ENCODE results near the gene ZFP2. TPM values are rescaled to one million over a fixed set of nuclear protein-coding genes. Genes with fewer than 3 reads are reported as not detected.

The ZFP2 gene
- total and polyA plus RNA-seq, 5 donors from 2014 or later: 0.23 to 0.91 (median 0.63) TPM

- H3K9me3 Mint-ChIP-seq: peaks cover 6 to 95% (median 36%) of the 10 kb centered on the region in 7 donors
- Histone ChIP-seq H3K9me3 (ENCODE audit: control insufficient read depth in 2 of 2, low read length in 2 of 2) (peaks cover 72 to 96% of the 10 kb centered on the region in 2 experiments), H3K4me3 (ENCODE audit: low read depth, low read length) (no peak overlapping the region), H3K27me3 (ENCODE audit: control insufficient read depth, insufficient read depth, low read length) (no peaks in the 10 kb centered on the region), H3K36me3 (ENCODE audit: control insufficient read depth, insufficient read depth, low read length) (no peaks in the 10 kb centered on the region), H3K27ac (ENCODE audit: insufficient read depth, low read length, poor library complexity, severe bottlenecking) (no peak overlapping the region), H3K4me1 (ENCODE audit: control insufficient read depth, insufficient read depth, low read length, poor library complexity, severe bottlenecking) (no peaks in the 10 kb centered on the region)
- H3K4me3 Mint-ChIP-seq: no peak overlapping the region
- DNase-seq (no peak), ATAC-seq (ENCODE audit: low read depth in 2 of 2) (no peak)
- peaks cover 18% of the 10 kb centered on the region for H3K36me3 Mint-ChIP-seq
- H3K27ac Mint-ChIP-seq: no peak overlapping the region
- H3K27me3 Mint-ChIP-seq: no peaks in the 10 kb centered on the region
- H3K4me1 Mint-ChIP-seq: peaks cover 0 to 6% (median 0%) of the 10 kb centered on the region in 4 donors
These were observed 36.4 kb downstream of the ZFP2 start for GRCh38 chr5:178931846-178932760.

GRCh38 chr5:178940569-178941360 lies 45.1 kb downstream of the ZFP2 start, which contains the start of gene ZNF454:
Gene ZNF454 (plus strand): TSS chr5:178941198. CDS start chr5:178942792, 1,594 bp downstream.
- Mint-ChIP-seq H3K27me3 (no peaks in the 10 kb centered on the region), H3K4me3 (no peak within 1 kb of the TSS), H3K27ac (no peak within 1 kb of the TSS), H3K36me3 (peaks cover 18% of the 10 kb centered on the region), H3K4me1 (no peaks in the 10 kb centered on the region), H3K9me3 (peaks cover 4 to 93% (median 38%) of the 10 kb centered on the region in 7 donors)
- peaks cover 48 to 90% of the 10 kb centered on the region in 2 experiments for H3K9me3 ChIP-seq (ENCODE audit: control insufficient read depth in 2 of 2, low read length in 2 of 2)
- no peaks in the 10 kb centered on the region for H3K36me3 ChIP-seq (ENCODE audit: control insufficient read depth, insufficient read depth, low read length)
- H3K4me1 ChIP-seq (ENCODE audit: control insufficient read depth, insufficient read depth, low read length, poor library complexity, severe bottlenecking): no peaks in the 10 kb centered on the region
- H3K4me3 ChIP-seq (ENCODE audit: low read depth, low read length): no peak within 1 kb of the TSS
- ATAC-seq (ENCODE audit: low read depth in 2 of 2) (no peak), DNase-seq (no peak)
- no peak within 1 kb of the TSS for H3K27ac ChIP-seq (ENCODE audit: insufficient read depth, low read length, poor library complexity, severe bottlenecking)
- no peaks in the 10 kb centered on the region for H3K27me3 ChIP-seq (ENCODE audit: control insufficient read depth, insufficient read depth, low read length)

- Histone ChIP-seq H3K4me3 (ENCODE audit: low read depth, low read length) (no peak overlapping the region), H3K9me3 (ENCODE audit: control insufficient read depth in 2 of 2, low read length in 2 of 2) (peaks cover 42 to 84% of the 10 kb centered on the region in 2 experiments)
- peaks cover 18% of the 10 kb centered on the region for H3K36me3 Mint-ChIP-seq
These were observed 45.6 kb downstream of the ZFP2 start for GRCh38 chr5:178941361-178941760.

GRCh38 chr5:178965465-178966055 lies 69.8 kb downstream of the ZFP2 start:
- DNase-seq: no peak
- peaks cover 56 to 78% of the 10 kb centered on the region in 2 experiments for H3K9me3 ChIP-seq (ENCODE audit: control insufficient read depth in 2 of 2, low read length in 2 of 2)
- ATAC-seq (ENCODE audit: low read depth in 2 of 2): no peak

More at GRCh38 chr5:178941361-178941760, 45.6 kb downstream of the ZFP2 start:
- ATAC-seq (ENCODE audit: low read depth in 2 of 2) (no peak), DNase-seq (no peak)
- H3K27ac ChIP-seq (ENCODE audit: insufficient read depth, low read length, poor library complexity, severe bottlenecking): no peak overlapping the region
- no peaks in the 10 kb centered on the region for H3K27me3 Mint-ChIP-seq
- H3K36me3 ChIP-seq (ENCODE audit: control insufficient read depth, insufficient read depth, low read length): no peaks in the 10 kb centered on the region
- no peaks in the 10 kb centered on the region for H3K27me3 ChIP-seq (ENCODE audit: control insufficient read depth, insufficient read depth, low read length)
- H3K4me1 Mint-ChIP-seq: no peaks in the 10 kb centered on the region
- no peak overlapping the region for H3K4me3 Mint-ChIP-seq
- no peak overlapping the region for H3K27ac Mint-ChIP-seq
- H3K4me1 ChIP-seq (ENCODE audit: control insufficient read depth, insufficient read depth, low read length, poor library complexity, severe bottlenecking): no peaks in the 10 kb centered on the region
- H3K9me3 Mint-ChIP-seq: peaks cover 4 to 92% (median 34%) of the 10 kb centered on the region in 7 donors

GRCh38 chr5:178981381-178981780 lies 85.7 kb downstream of the ZFP2 start:
- Mint-ChIP-seq H3K36me3 (no peaks in the 10 kb centered on the region), H3K9me3 (peaks cover 0 to 43% (median 14%) of the 10 kb centered on the region in 7 donors), H3K27ac (no peak overlapping the region), H3K4me3 (no peak overlapping the region), H3K27me3 (no peaks in the 10 kb centered on the region), H3K4me1 (no peaks in the 10 kb centered on the region)
- DNase-seq (no peak), ATAC-seq (ENCODE audit: low read depth in 2 of 2) (no peak)
- Histone ChIP-seq H3K9me3 (ENCODE audit: control insufficient read depth in 2 of 2, low read length in 2 of 2) (peaks cover 17 to 45% of the 10 kb centered on the region in 2 experiments), H3K27me3 (ENCODE audit: control insufficient read depth, insufficient read depth, low read length) (no peaks in the 10 kb centered on the region), H3K4me3 (ENCODE audit: low read depth, low read length) (no peak overlapping the region), H3K4me1 (ENCODE audit: control insufficient read depth, insufficient read depth, low read length, poor library complexity, severe bottlenecking) (no peaks in the 10 kb centered on the region), H3K27ac (ENCODE audit: insufficient read depth, low read length, poor library complexity, severe bottlenecking) (no peak overlapping the region), H3K36me3 (ENCODE audit: control insufficient read depth, insufficient read depth, low read length) (no peaks in the 10 kb centered on the region)

More at GRCh38 chr5:178965465-178966055, 69.8 kb downstream of the ZFP2 start:
- Mint-ChIP-seq H3K4me1 (peaks cover 0 to 2% (median 0%) of the 10 kb centered on the region in 4 donors), H3K27ac (no peak overlapping the region), H3K4me3 (no peak overlapping the region), H3K9me3 (peaks cover 0 to 78% (median 24%) of the 10 kb centered on the region in 7 donors), H3K36me3 (peaks cover 9% of the 10 kb centered on the region), H3K27me3 (no peaks in the 10 kb centered on the region)
- Histone ChIP-seq H3K4me1 (ENCODE audit: control insufficient read depth, insufficient read depth, low read length, poor library complexity, severe bottlenecking) (no peaks in the 10 kb centered on the region), H3K27ac (ENCODE audit: insufficient read depth, low read length, poor library complexity, severe bottlenecking) (no peak overlapping the region), H3K27me3 (ENCODE audit: control insufficient read depth, insufficient read depth, low read length) (no peaks in the 10 kb centered on the region), H3K4me3 (ENCODE audit: low read depth, low read length) (no peak overlapping the region), H3K36me3 (ENCODE audit: control insufficient read depth, insufficient read depth, low read length) (no peaks in the 10 kb centered on the region)

Other genes starting within 250 kb of the ZFP2 start
- 11.3 TPM for gene ZNF354A, start 165.3 kb upstream of the ZFP2 start, total RNA-seq
- gene ZNF354A, start 165.3 kb upstream of the ZFP2 start, polyA plus RNA-seq: 10 to 100 TPM in 3 of 4 donors, 1 to 10 TPM in 1; 9.3 to 13.9 (median 11.2) TPM
- gene ZNF354B, start 36.0 kb upstream of the ZFP2 start, total RNA-seq: 11.8 TPM
- 1 to 10 TPM; 2.1 to 4.0 (median 2.3) TPM for gene ZNF354B, start 36.0 kb upstream of the ZFP2 start, polyA plus RNA-seq
- gene ZNF454, start 45.3 kb downstream of the ZFP2 start, total RNA-seq: 0.17 TPM
- not detected for gene ZNF454, start 45.3 kb downstream of the ZFP2 start, polyA plus RNA-seq
- not detected for gene GRM6, start 99.4 kb downstream of the ZFP2 start, total RNA-seq
- gene GRM6, start 99.4 kb downstream of the ZFP2 start, polyA plus RNA-seq: not detected
- 2.9 TPM for gene ZNF879, start 127.9 kb downstream of the ZFP2 start, total RNA-seq
- gene ZNF879, start 127.9 kb downstream of the ZFP2 start, polyA plus RNA-seq: 1 to 10 TPM; 1.7 to 4.3 (median 2.9) TPM
- gene ZNF354C, start 164.5 kb downstream of the ZFP2 start, total RNA-seq: 4.5 TPM
- gene ZNF354C, start 164.5 kb downstream of the ZFP2 start, polyA plus RNA-seq: 1 to 10 TPM in 2 of 4 donors, under 1 TPM in 2; 0.64 to 1.4 (median 1.0) TPM